HL-60 (cell line): ENCODE results near the gene FIG4.
"Not testable (repeated sequence)": the region's sequence is repeated elsewhere in the genome, so short reads cannot be mapped to it uniquely, and the experiment has no call there.

Experiments used
- DNase-seq, 2 experiments: peaks; one replicate each; pipeline ENCODE4 v3.0.0-alpha.2; 2010 to 2020; ENCODE audit warnings: low read depth in 1 of 2, low spot score in 1 of 2
- H3K27ac ChIP-seq: fragments of 250-450 bp; sonication (Bioruptor Pico); replicated peaks from 2 replicates; pipeline ENCODE4 v1.5.1; 2020; ENCODE audit warnings: mild to moderate bottlenecking, moderate library complexity
- H3K27me3 ChIP-seq: fragments of 250-450 bp; sonication (Bioruptor Pico); 2 replicates; pipeline ENCODE4 v1.5.1; 2021; ENCODE audit warnings: mild to moderate bottlenecking, moderate library complexity; ENCODE audit not compliant: insufficient read depth, poor library complexity, severe bottlenecking
- H3K4me3 ChIP-seq: replicated peaks from 2 replicates; pipeline ENCODE4 v1.5.1; 2011; ENCODE audit warnings: mild to moderate bottlenecking, control low read depth, low read length; ENCODE audit not compliant: insufficient read depth
- GABPA ChIP-seq: IDR thresholded peaks from 2 replicates; pipeline ENCODE4 v1.6.1; 2012; ENCODE audit warnings: low read depth
- POLR2AphosphoS5 ChIP-seq: IDR thresholded peaks from 2 replicates; pipeline ENCODE4 v1.6.1; 2012; ENCODE audit warnings: low read depth
- SPI1 ChIP-seq: IDR thresholded peaks from 2 replicates; pipeline ENCODE4 v1.6.1; 2012; ENCODE audit warnings: low read depth, mild to moderate bottlenecking, borderline replicate concordance
- TF ChIP-seq, protein P1 (sequence below): IDR thresholded peaks from 2 replicates; pipeline ENCODE4 v1.6.1; 2012; ENCODE audit warnings: low read depth; ENCODE audit not compliant: insufficient replicate concordance
- TF ChIP-seq, protein P2 (sequence below): IDR thresholded peaks from one replicate; pipeline ENCODE4 v1.5.1; 2011; ENCODE audit warnings: low read length, control low read depth, inconsistent platforms; ENCODE audit not compliant: insufficient read depth

The FIG4 gene

DNA sequence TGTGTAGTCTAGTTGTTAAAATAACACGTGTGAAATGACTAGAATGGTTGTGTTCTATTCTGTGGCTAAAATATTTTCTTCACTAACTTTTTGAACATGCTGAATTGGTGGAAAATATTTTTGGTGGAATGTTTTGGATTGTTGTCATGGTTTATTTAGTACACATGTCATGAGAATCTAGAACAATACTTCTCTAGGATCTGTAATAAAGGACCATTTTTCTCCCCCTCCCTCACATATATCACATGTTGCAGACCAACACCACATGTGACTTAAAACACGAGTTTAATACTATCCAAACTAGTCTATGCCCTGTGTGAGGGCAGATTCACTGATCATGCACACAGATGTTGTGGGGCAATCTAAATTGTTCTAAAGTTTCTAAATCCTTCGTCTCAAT lies 29.2 kb downstream of the FIG4 start:
- Histone ChIP-seq H3K4me3 (no peak overlapping the region), H3K27ac (no peak overlapping the region), H3K27me3 (no peaks in the 10 kb centered on the region)
- DNase-seq, result no peak
- TF ChIP-seq, protein P1, sequence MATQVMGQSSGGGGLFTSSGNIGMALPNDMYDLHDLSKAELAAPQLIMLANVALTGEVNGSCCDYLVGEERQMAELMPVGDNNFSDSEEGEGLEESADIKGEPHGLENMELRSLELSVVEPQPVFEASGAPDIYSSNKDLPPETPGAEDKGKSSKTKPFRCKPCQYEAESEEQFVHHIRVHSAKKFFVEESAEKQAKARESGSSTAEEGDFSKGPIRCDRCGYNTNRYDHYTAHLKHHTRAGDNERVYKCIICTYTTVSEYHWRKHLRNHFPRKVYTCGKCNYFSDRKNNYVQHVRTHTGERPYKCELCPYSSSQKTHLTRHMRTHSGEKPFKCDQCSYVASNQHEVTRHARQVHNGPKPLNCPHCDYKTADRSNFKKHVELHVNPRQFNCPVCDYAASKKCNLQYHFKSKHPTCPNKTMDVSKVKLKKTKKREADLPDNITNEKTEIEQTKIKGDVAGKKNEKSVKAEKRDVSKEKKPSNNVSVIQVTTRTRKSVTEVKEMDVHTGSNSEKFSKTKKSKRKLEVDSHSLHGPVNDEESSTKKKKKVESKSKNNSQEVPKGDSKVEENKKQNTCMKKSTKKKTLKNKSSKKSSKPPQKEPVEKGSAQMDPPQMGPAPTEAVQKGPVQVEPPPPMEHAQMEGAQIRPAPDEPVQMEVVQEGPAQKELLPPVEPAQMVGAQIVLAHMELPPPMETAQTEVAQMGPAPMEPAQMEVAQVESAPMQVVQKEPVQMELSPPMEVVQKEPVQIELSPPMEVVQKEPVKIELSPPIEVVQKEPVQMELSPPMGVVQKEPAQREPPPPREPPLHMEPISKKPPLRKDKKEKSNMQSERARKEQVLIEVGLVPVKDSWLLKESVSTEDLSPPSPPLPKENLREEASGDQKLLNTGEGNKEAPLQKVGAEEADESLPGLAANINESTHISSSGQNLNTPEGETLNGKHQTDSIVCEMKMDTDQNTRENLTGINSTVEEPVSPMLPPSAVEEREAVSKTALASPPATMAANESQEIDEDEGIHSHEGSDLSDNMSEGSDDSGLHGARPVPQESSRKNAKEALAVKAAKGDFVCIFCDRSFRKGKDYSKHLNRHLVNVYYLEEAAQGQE, result no peak
- TF ChIP-seq SPI1, result no peak
- TF ChIP-seq POLR2AphosphoS5, result no peak
- TF ChIP-seq, protein P2, sequence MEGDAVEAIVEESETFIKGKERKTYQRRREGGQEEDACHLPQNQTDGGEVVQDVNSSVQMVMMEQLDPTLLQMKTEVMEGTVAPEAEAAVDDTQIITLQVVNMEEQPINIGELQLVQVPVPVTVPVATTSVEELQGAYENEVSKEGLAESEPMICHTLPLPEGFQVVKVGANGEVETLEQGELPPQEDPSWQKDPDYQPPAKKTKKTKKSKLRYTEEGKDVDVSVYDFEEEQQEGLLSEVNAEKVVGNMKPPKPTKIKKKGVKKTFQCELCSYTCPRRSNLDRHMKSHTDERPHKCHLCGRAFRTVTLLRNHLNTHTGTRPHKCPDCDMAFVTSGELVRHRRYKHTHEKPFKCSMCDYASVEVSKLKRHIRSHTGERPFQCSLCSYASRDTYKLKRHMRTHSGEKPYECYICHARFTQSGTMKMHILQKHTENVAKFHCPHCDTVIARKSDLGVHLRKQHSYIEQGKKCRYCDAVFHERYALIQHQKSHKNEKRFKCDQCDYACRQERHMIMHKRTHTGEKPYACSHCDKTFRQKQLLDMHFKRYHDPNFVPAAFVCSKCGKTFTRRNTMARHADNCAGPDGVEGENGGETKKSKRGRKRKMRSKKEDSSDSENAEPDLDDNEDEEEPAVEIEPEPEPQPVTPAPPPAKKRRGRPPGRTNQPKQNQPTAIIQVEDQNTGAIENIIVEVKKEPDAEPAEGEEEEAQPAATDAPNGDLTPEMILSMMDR, result no peak
- TF ChIP-seq GABPA, result no peak

DNA sequence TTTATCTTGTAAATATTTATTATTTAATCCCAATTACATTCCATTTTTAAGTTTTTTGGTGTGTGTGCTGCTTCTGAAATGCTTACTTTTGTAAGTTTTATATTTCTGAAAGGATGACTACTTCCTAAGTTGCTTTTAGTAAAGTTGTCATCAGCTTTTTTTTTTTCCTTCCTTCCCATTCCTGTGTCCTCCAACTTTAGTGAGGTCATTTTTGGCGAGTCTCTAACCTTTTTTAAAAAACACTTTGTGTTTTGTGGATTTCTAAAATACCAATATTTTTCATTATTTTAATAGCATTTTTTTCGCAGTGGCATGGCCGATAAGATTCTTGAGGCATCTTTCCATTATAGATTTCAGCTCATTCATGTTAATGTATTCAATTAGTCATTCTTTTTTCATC lies 30.9 kb downstream of the FIG4 start:
- no peak for DNase-seq
- Histone ChIP-seq H3K4me3 (no peak overlapping the region), H3K27ac (no peak overlapping the region), H3K27me3 (no peaks in the 10 kb centered on the region)
- TF ChIP-seq GABPA, result no peak
- TF ChIP-seq, protein P2, result no peak
- TF ChIP-seq SPI1, result no peak
- TF ChIP-seq POLR2AphosphoS5, result no peak
- TF ChIP-seq, protein P1, result no peak

DNA sequence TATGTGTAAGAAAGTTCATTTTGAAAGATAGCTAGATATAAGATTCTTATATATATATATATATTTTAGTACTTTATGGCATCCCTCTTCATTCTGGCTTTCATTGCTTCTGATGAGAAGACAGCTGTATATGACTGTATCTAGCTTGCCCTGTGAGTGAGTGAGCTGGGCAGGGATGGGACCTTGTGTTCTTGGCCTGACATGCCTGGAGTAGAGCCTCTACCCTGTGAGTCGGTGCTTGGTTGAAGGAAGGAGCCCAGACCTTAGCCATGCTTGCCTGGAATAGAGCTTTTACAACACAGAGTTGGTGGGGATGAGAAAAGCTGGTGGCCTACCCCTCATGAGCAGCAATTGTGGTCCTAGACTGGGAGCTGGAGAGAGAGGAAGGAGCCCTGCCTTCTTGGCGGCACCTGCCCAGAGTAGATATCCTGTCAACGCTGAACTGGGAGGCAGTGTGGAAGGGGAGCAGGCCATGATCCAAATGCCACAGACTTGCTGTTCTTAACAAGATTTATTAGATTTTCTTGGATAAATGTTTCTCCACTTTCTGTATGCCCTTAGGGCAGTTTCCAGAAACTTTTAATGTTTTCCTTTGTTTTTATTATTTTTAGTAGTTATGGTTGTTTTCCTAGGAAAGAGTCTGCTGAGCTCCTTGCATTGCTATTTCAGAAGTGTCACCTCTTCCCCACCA lies 31.6 kb downstream of the FIG4 start:
- TF ChIP-seq SPI1 (no peak), GABPA (no peak), POLR2AphosphoS5 (no peak)
- TF ChIP-seq, protein P1, result no peak
- TF ChIP-seq, protein P2, result no peak
- DNase-seq, result no peak
- Histone ChIP-seq H3K27me3 (no peaks in the 10 kb centered on the region), H3K4me3 (no peak overlapping the region), H3K27ac (no peak overlapping the region)

DNA sequence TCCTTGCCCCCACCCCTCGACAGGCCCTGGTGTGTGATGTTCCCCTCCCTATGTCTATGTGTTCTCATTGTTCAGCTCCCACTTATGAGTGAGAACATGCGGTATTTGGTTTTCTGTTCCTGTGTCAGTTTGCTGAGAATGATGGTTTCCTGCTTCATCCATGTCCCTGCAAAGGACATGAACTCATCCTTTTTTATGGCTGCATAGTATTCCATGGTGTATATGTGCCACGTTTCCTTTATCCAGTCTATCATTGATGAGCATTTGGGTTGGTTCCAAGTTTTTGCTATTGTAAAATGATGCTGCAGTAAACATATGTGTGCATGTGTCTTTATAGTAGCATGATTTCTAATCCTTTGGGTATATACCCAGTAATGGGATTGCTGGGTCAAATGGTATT lies 34.2 kb downstream of the FIG4 start:
- H3K4me3 ChIP-seq, H3K27ac ChIP-seq, H3K27me3 ChIP-seq, DNase-seq: not testable (repeated sequence)
